22Rv1 (cell line): ENCODE results near the gene DSCAM.

Experiments
- ZFX ChIP-seq: fragments of 450-650 bp; IDR thresholded peaks from 2 replicates; pipeline ENCODE4 v1.6.1; 2017; ENCODE audit warnings: antibody characterized with exemption, borderline replicate concordance
- TF ChIP-seq, protein P1 (sequence below): fragments of 450-650 bp; IDR thresholded peaks from 2 replicates; pipeline ENCODE4 v1.5.1; 2017; ENCODE audit warnings: mild to moderate bottlenecking

- TF ChIP-seq, protein P1, sequence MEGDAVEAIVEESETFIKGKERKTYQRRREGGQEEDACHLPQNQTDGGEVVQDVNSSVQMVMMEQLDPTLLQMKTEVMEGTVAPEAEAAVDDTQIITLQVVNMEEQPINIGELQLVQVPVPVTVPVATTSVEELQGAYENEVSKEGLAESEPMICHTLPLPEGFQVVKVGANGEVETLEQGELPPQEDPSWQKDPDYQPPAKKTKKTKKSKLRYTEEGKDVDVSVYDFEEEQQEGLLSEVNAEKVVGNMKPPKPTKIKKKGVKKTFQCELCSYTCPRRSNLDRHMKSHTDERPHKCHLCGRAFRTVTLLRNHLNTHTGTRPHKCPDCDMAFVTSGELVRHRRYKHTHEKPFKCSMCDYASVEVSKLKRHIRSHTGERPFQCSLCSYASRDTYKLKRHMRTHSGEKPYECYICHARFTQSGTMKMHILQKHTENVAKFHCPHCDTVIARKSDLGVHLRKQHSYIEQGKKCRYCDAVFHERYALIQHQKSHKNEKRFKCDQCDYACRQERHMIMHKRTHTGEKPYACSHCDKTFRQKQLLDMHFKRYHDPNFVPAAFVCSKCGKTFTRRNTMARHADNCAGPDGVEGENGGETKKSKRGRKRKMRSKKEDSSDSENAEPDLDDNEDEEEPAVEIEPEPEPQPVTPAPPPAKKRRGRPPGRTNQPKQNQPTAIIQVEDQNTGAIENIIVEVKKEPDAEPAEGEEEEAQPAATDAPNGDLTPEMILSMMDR: no peak
- no peak for TF ChIP-seq ZFX
Measured at GRCh38 chr21:40465382-40465781, 381.6 kb downstream of the DSCAM start.
